Nephron (organoid): ENCODE data around the gene MAP7.

Experiments used
- H3K27ac Mint-ChIP-seq, 3 experiments: 2 replicates each; pipeline ENCODE4 v1.8.0; 2020; ENCODE audit warnings: mixed read lengths in 3 of 3, mild to moderate bottlenecking in 2 of 3, moderate library complexity in 1 of 3
- H3K27me3 Mint-ChIP-seq: 2 replicates; pipeline ENCODE4 v1.8.0; 2021; ENCODE audit warnings: low read depth, mild to moderate bottlenecking, moderate library complexity, mixed read lengths
- H3K36me3 Mint-ChIP-seq: 2 replicates; pipeline ENCODE4 v1.8.0; 2020; ENCODE audit warnings: low read depth, mixed read lengths
- H3K4me1 Mint-ChIP-seq: 2 replicates; pipeline ENCODE4 v1.8.0; 2020; ENCODE audit warnings: mixed read lengths
- H3K4me3 Mint-ChIP-seq, 3 experiments: 2 replicates each; pipeline ENCODE4 v1.8.0; 2020; ENCODE audit warnings: mild to moderate bottlenecking in 3 of 3, mixed read lengths in 3 of 3, moderate library complexity in 2 of 3
- H3K9me3 Mint-ChIP-seq: 2 replicates; pipeline ENCODE4 v1.8.0; 2020; ENCODE audit warnings: mixed read lengths
- TF ChIP-seq, protein P1 (sequence below), 3 experiments: fragments of 200-600 bp; sonication (generic); IDR thresholded peaks; one replicate each; pipeline ENCODE4 v1.5.0; 2021; ENCODE audit warnings: antibody characterized with exemption in 3 of 3; ENCODE audit not compliant: unreplicated experiment in 3 of 3

Gene MAP7

GRCh38 chr6:136553166-136553787, 3.1 kb upstream of the MAP7 start:
- Mint-ChIP-seq H3K27ac (peak overlapping the region in 1 of 3 experiments; percentile 3), H3K27me3 (peaks cover 49% of the 10 kb centered on the region), H3K4me1 (peaks cover 19% of the 10 kb centered on the region), H3K36me3 (peaks cover 4% of the 10 kb centered on the region), H3K4me3 (peak overlapping the region; percentile 41 to 64 (median 49)), H3K9me3 (no peaks in the 10 kb centered on the region)
- TF ChIP-seq, protein P1, sequence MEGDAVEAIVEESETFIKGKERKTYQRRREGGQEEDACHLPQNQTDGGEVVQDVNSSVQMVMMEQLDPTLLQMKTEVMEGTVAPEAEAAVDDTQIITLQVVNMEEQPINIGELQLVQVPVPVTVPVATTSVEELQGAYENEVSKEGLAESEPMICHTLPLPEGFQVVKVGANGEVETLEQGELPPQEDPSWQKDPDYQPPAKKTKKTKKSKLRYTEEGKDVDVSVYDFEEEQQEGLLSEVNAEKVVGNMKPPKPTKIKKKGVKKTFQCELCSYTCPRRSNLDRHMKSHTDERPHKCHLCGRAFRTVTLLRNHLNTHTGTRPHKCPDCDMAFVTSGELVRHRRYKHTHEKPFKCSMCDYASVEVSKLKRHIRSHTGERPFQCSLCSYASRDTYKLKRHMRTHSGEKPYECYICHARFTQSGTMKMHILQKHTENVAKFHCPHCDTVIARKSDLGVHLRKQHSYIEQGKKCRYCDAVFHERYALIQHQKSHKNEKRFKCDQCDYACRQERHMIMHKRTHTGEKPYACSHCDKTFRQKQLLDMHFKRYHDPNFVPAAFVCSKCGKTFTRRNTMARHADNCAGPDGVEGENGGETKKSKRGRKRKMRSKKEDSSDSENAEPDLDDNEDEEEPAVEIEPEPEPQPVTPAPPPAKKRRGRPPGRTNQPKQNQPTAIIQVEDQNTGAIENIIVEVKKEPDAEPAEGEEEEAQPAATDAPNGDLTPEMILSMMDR (IDR thresholded peaks at IDR 0.05; ENCODE audit: unreplicated experiment in 3 of 3): no peak

DNA sequence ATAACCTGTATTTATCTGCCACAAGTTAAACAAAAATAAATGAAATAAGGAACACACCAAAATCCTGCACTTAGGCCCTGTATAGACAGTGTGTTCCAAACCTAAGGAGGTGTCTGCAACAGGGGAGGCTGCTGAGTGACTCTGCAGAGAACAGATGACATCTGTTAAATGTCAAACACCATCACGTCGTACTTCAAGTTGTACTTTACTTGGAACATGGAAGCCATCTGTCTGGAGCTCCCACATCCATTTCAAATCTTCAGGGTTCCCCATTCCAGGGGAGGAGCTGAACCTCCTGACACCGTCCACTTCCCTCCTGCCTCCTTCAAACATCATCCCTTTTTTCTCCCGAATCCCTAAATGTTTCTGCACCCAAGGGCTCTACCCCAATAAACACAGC, 1.8 kb upstream of the MAP7 start:
- Mint-ChIP-seq H3K9me3 (no peaks in the 10 kb centered on the region), H3K36me3 (no peaks in the 10 kb centered on the region), H3K4me3 (peak overlapping the region; percentile 28 to 70 (median 68)), H3K27ac (no peak overlapping the region), H3K4me1 (peaks cover 19% of the 10 kb centered on the region), H3K27me3 (peaks cover 61% of the 10 kb centered on the region)
- TF ChIP-seq, protein P1 (IDR thresholded peaks at IDR 0.05; ENCODE audit: unreplicated experiment in 3 of 3): no peak

- no peaks in the 10 kb centered on the region for H3K9me3 Mint-ChIP-seq
- H3K4me3 Mint-ChIP-seq: peak overlapping the region; percentile 73 to 86 (median 81)
- TF ChIP-seq, protein P1 (IDR thresholded peaks at IDR 0.05; ENCODE audit: unreplicated experiment in 3 of 3): no peak
- H3K27me3 Mint-ChIP-seq: peaks cover 68% of the 10 kb centered on the region
- no peaks in the 10 kb centered on the region for H3K36me3 Mint-ChIP-seq
- H3K27ac Mint-ChIP-seq: peak overlapping the region in 1 of 3 experiments; percentile 75
- peaks cover 19% of the 10 kb centered on the region for H3K4me1 Mint-ChIP-seq
These were observed 881 bp upstream of the MAP7 start for GRCh38 chr6:136551103-136551502.

DNA sequence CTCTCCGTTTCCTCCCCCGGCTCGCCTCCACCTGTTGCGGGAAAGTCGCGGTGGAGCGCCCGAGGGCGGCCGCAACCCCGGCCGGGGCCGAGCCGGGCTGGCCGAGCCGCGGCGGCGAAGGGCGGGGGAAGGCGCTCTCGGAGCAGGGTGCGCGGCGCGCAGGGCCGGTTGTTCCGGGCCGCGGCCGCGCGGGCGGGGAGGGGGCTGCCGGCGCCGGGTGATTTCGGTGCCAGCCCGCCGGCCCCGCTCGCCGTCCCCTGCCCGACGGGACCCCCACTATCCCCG, 235 bp downstream of the MAP7 start:
- TF ChIP-seq, protein P1 (IDR thresholded peaks at IDR 0.05; ENCODE audit: unreplicated experiment in 3 of 3): no peak
- Mint-ChIP-seq H3K27ac (no peak overlapping the region), H3K9me3 (no peaks in the 10 kb centered on the region), H3K27me3 (peaks cover 73% of the 10 kb centered on the region), H3K36me3 (no peaks in the 10 kb centered on the region), H3K4me1 (peaks cover 19% of the 10 kb centered on the region), H3K4me3 (peak overlapping the region in 2 of 3 experiments; percentile 58 to 65)

GRCh38 chr6:136549300-136550044, 750 bp downstream of the MAP7 start:
- peak overlapping the region; percentile 81 to 85 (median 84) for H3K4me3 Mint-ChIP-seq
- H3K4me1 Mint-ChIP-seq: peaks cover 19% of the 10 kb centered on the region
- H3K27me3 Mint-ChIP-seq: peaks cover 78% of the 10 kb centered on the region
- no peaks in the 10 kb centered on the region for H3K36me3 Mint-ChIP-seq
- H3K27ac Mint-ChIP-seq: peak overlapping the region in 2 of 3 experiments; percentile 9 to 77
- no peaks in the 10 kb centered on the region for H3K9me3 Mint-ChIP-seq
- TF ChIP-seq, protein P1 (IDR thresholded peaks at IDR 0.05; ENCODE audit: unreplicated experiment in 3 of 3): no peak
